Stimulated activated CD4-positive, alpha-beta T cell treated with anti-CD3 and anti-CD28 coated beads, Interleukin-1b, Interleukin-23, amount 100 ng/mL, for 24 hours (primary cell): ENCODE results near the gene NIM1K.
"Not testable (repeated sequence)": the region's sequence is repeated elsewhere in the genome, so short reads cannot be mapped to it uniquely, and the experiment has no call there.

Experiments
- DNase-seq, 4 experiments: peaks; one replicate each; pipeline ENCODE4 v3.0.0-alpha.2; 2020; ENCODE audit warnings: low read depth in 4 of 4, low spot score in 1 of 4

The NIM1K gene

GRCh38 chr5:43225649-43226245 is 33.7 kb downstream of the NIM1K start:
- no peak for DNase-seq

- DNase-seq: no peak
Observed at GRCh38 chr5:43227655-43228054, 35.6 kb downstream of the NIM1K start.

- no peak for DNase-seq
Observed at GRCh38 chr5:43230707-43231106, 38.7 kb downstream of the NIM1K start.

DNA sequence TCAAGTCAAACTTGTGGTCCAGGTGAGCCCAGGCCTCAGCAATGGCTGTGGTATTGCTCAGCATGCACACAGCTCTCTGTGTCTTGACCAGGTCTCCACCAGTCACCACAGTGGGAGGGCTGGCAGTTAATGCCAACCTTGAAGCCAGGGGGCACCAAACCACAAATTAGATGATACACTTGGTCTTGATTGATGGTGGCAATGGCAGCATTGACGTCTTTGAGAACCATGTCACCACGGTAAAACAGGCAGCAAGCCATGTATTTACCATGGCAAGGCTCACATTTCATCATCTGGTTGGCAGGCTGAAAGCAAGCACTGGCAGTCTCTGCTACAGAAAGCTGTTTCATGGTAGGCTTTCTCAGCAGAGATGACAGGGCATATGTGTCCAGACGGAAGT is 40.0 kb downstream of the NIM1K start:
- peak in 1 of 4 experiments; percentile 2 for DNase-seq

DNA sequence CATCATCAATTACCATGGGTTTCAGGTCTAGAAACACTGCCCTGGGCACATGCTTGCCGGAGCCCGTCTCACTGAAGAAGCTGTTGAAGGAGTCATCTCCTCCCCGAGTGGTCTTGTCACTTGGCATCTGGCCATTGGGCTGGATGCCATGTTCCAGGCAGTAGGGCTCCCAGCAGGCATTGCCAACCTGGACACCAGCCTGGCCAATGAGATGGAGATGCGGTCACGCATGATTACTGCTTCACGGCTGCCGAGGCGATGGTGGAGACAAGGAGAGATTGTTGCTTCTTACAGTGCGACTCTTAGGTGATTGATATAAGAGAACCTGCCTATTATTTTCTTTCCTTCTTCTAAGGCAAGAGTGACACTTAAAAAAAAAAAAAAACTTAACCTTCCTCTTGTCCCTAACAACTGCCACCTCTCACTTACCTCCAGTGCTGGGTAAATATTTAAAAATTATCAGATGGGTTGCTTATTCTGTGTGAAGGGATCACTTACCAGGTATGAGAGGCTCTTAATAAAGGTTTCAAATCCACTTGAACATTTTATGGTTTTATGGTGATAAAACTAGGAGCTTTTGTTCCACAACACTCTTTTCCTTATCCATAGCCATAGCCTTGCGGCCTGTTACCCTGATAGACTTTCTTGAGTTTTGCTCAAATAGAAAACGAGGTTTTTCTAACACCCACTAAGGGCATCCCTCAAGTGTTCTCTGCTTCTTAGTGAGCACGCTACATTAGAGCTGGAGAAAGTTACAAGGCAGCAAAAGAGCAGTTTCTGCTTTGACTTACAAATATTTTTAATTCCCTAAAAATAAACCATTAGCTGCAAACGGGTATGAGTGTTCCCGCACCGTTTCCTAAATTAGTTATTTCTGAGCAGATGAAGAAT is 41.2 kb downstream of the NIM1K start:
- DNase-seq: no peak

DNA sequence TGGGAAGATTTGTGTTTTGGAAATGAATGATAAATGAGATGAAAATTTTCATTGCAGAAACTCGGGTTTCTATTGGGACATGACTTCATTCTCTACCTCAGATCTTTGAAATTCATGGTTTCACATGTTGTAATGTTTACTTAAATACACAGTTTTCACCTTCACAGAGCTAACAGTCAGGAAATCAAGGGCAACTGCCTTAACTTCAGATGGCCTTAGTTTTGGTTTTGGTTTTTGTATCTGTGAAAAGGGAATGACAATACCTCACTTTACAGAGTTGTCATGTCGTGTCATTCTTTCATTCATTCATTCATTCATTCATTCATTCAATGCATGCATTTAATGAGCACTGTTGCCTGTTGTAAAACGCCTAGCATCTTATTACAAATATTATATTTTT is 41.9 kb downstream of the NIM1K start:
- no peak for DNase-seq

DNA sequence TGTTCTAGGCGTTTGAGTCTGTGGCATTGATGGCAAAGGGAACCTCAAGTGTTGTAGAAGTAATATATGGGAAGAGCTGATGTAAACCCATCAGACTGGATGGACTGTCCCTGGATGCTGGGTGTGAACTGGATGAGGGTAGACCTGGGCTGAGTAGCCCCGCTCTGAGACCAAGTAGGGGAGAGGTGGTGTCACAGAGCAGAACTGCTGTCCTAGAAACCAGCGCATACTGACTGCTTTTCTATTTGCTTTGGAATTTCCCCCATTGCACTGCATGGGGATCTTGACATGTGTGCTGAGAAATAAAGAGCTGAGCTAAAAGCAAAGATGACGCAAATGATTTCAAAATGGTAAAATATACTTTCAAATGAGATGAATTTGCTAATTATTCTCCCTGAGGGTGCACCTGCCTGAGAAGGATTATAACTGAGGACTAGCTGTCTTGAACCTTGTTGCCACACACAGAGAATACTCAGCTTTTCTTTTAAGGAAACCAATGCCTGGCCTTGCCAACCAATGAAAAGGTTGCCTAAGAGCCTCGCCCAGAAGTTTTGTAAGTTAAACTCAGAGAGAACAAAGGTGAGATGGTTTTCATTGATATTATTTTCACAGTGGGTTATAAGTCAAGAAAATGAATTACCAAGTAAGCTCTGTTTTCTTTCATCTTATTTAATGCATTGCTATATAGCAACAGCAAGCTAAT is 44.8 kb downstream of the NIM1K start:
- no peak for DNase-seq

DNA sequence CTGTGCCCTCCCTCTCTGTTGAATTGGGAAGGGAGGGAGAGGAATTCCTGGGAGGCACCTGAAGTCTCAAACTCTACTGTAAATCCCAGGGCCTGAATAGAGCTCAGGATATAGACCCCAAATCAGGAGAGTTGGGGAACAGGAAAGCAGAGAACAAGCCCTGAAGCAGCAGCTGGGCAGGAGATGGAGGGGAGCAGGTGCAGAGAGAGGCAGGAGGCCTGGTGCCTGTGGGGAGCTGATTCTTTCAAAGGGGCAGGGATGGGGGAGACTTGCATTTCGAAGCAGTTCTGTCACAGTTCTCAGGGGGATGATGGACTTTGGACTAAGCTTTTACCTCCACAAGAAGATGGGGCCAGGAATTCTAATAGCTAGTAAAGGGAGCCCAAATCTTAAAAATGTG is 50.2 kb downstream of the NIM1K start:
- no peak for DNase-seq

DNA sequence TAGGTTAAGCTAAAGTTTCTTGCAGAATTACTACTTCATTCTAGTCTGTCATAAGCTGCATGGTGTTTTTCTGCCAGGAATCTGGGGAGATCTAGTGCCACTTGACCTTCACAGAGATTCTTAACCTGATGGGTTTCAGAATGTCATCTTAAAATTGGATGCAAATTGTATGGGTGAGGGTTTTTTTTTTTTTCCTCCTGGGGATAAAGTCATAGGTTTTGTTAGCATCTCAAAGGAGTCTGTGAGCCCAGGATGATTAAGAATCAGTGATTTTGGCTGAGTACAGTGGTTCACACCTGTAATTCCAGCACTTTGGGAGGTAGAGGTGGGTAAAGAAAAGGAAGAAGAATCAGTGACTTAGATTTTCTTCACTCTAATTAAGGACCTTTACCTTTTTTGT is 51.2 kb downstream of the NIM1K start:
- DNase-seq: no peak

- DNase-seq: no peak
Observed at GRCh38 chr5:43244823-43245565, 53.0 kb downstream of the NIM1K start.

GRCh38 chr5:43245724-43246385 is 53.8 kb downstream of the NIM1K start:
- DNase-seq: no peak

DNA sequence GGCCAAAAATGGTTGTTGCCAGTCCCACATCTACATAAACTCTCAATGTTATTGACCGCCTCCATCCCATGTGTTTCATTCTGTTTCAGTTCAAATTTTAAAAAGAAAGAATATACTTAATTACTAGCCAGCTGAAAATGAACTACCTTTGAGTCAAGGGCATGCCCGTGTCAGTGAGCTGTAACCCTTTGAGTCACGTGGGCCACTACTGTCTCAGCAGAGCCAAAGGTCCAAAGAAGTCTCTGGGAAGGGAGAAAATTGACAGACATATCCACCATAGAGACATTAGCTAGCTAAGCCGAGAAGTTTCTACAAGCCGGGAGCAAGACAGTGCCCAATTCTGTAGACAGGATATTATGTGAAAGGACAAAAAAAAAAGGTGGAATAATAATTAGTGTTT is 59.7 kb downstream of the NIM1K start:
- no peak for DNase-seq

- DNase-seq: no peak
Observed at GRCh38 chr5:43255704-43256103, 63.7 kb downstream of the NIM1K start.

GRCh38 chr5:43256261-43256966 is 64.4 kb downstream of the NIM1K start:
- no peak for DNase-seq

DNA sequence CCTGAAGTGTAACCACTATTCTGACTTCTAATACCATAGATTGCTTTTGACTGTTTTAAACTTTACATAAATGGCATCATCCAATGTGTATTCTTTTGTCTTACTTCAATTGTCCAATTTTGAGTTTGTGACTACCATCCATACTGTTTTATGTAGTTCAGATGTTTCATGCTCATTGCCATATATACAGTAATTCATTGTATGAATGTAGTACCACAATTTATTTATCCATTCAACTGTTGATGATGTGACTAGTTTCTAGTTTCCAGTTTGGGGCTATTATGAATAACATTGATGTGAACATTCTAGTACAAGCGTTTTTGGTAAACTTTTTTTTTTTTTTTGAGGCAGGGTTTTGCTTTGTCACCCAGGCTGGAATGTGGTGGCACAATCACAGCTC is 66.1 kb downstream of the NIM1K start:
- no peak for DNase-seq

DNA sequence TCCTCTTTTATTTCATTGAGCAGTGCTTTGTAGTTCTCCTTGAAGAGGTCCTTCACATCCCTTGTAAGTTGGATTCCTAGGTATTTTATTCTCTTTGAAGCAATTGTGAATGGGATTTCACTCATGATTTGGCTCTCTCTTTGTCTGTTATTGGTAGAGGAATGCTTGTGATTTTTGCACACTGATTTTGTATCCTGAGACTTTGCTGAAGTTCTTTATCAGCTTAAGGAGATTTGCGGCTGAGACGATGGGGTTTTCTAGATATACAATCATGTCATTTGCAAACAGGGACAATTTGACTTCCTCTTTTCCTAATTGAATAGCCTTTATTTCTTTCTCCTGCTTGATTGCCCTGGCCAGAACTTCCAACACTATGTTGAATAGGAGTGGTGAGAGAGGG is 70.2 kb downstream of the NIM1K start:
- DNase-seq: not testable (repeated sequence)

GRCh38 chr5:43268188-43268820 is 76.3 kb downstream of the NIM1K start:
- DNase-seq: no peak

DNA sequence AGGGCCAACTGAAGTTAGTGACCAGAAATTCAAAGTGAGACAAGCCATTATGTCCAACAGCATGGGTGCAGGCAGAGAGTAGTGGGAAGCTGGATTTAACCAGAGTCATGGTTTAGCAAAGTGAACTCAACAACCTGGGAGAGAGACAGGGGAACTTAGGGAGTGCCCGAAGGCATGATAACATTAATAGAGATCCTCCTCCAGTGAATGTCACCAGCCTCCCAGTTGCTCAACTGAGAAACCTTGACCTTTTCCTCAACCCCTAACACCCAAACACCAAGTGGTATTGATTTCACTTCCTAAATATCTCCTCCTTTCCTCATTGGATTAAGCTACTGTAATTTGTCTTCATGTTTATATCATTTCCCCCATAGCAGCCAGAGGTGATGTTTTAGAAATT is 78.6 kb downstream of the NIM1K start:
- no peak for DNase-seq

DNA sequence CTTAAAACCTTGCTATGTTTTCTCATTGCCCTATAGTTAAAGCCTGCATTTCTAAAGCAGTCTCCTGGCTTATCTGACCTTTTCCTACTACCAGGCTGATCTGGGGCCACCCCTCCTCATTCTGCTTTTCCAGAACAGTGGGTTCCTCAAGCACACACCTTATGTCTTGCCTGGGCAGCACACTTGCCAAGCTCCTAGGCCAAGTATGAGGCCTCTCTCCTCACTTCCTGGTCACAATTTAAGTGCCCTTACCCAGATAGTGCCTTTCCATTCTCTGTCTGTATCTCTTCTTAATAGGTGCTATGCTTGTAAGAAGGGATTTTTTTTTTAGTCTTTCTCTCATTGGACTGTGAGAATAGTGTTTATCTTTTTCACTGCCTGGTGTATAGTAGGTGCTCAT is 81.5 kb downstream of the NIM1K start:
- DNase-seq: no peak
